ENCODE results near the gene B4GALT1.

Gene B4GALT1

GRCh38 chr9:33105959-33106358 is 61.2 kb downstream of the B4GALT1 start:
- Histone ChIP-seq H3K27ac (ENCODE audit: low read length) (no peak overlapping the region), H4K20me1 (ENCODE audit: insufficient read depth, low read length) (no peaks in the 10 kb centered on the region), H3K9me2 (replicated peaks; ENCODE audit: insufficient read depth, low read length) (no peaks in the 10 kb centered on the region), H3K36me3 (replicated peaks; ENCODE audit: insufficient read depth, low read length) (no peaks in the 10 kb centered on the region), H3K4me2 (ENCODE audit: low read depth, low read length) (no peak overlapping the region), H3K4me1 (ENCODE audit: low read length) (no peaks in the 10 kb centered on the region), H2AFZ (ENCODE audit: low read length) (no peak overlapping the region), H3F3A (ENCODE audit: insufficient read depth, low read length) (no peaks in the 10 kb centered on the region), H3K4me3 (ENCODE audit: low read length) (no peak overlapping the region), H3K79me2 (ENCODE audit: low read length) (no peaks in the 10 kb centered on the region), H3K9ac (ENCODE audit: low read length) (no peak overlapping the region), H3K9me3 (replicated peaks; ENCODE audit: insufficient read depth, low read length) (no peaks in the 10 kb centered on the region), H3K27me3 (replicated peaks; ENCODE audit: insufficient read depth, low read length) (no peaks in the 10 kb centered on the region)
- no peak for DNase-seq
- no peak for TF ChIP-seq EZH2 (optimal IDR thresholded peaks at IDR 0.05; ENCODE audit: low read depth, low read length)
- no peak for TF ChIP-seq CTCF (IDR thresholded peaks at IDR 0.05; ENCODE audit: low read length)
- no peak for TF ChIP-seq EZH2phosphoT487 (IDR thresholded peaks at IDR 0.05; ENCODE audit: low read length)

GRCh38 chr9:33105504-33105903 is 61.6 kb downstream of the B4GALT1 start:
- Histone ChIP-seq H3K27me3 (replicated peaks; ENCODE audit: insufficient read depth, low read length) (no peaks in the 10 kb centered on the region), H3K27ac (ENCODE audit: low read length) (no peak overlapping the region), H3K4me3 (ENCODE audit: low read length) (no peak overlapping the region), H3K9me2 (replicated peaks; ENCODE audit: insufficient read depth, low read length) (no peaks in the 10 kb centered on the region), H3K9ac (ENCODE audit: low read length) (no peak overlapping the region), H3K9me3 (replicated peaks; ENCODE audit: insufficient read depth, low read length) (no peaks in the 10 kb centered on the region), H3K4me2 (ENCODE audit: low read depth, low read length) (no peak overlapping the region), H3K79me2 (ENCODE audit: low read length) (no peaks in the 10 kb centered on the region), H3F3A (ENCODE audit: insufficient read depth, low read length) (no peaks in the 10 kb centered on the region), H2AFZ (ENCODE audit: low read length) (no peak overlapping the region), H4K20me1 (ENCODE audit: insufficient read depth, low read length) (no peaks in the 10 kb centered on the region), H3K36me3 (replicated peaks; ENCODE audit: insufficient read depth, low read length) (no peaks in the 10 kb centered on the region), H3K4me1 (ENCODE audit: low read length) (no peaks in the 10 kb centered on the region)
- TF ChIP-seq CTCF (IDR thresholded peaks at IDR 0.05; ENCODE audit: low read length) (no peak), EZH2 (optimal IDR thresholded peaks at IDR 0.05; ENCODE audit: low read depth, low read length) (no peak), EZH2phosphoT487 (IDR thresholded peaks at IDR 0.05; ENCODE audit: low read length) (no peak)
- no peak for DNase-seq

GRCh38 chr9:33104401-33104800 is 62.7 kb downstream of the B4GALT1 start:
- Histone ChIP-seq H3K27me3 (replicated peaks; ENCODE audit: insufficient read depth, low read length) (no peaks in the 10 kb centered on the region), H2AFZ (ENCODE audit: low read length) (no peak overlapping the region), H3K9me2 (replicated peaks; ENCODE audit: insufficient read depth, low read length) (no peaks in the 10 kb centered on the region), H4K20me1 (ENCODE audit: insufficient read depth, low read length) (no peaks in the 10 kb centered on the region), H3K79me2 (ENCODE audit: low read length) (no peaks in the 10 kb centered on the region), H3F3A (ENCODE audit: insufficient read depth, low read length) (no peaks in the 10 kb centered on the region), H3K9me3 (replicated peaks; ENCODE audit: insufficient read depth, low read length) (no peaks in the 10 kb centered on the region), H3K4me2 (ENCODE audit: low read depth, low read length) (no peak overlapping the region), H3K4me1 (ENCODE audit: low read length) (no peaks in the 10 kb centered on the region), H3K36me3 (replicated peaks; ENCODE audit: insufficient read depth, low read length) (no peaks in the 10 kb centered on the region), H3K27ac (ENCODE audit: low read length) (no peak overlapping the region), H3K4me3 (ENCODE audit: low read length) (no peak overlapping the region), H3K9ac (ENCODE audit: low read length) (no peak overlapping the region)
- no peak for DNase-seq
- no peak for TF ChIP-seq CTCF (IDR thresholded peaks at IDR 0.05; ENCODE audit: low read length)
- TF ChIP-seq EZH2 (optimal IDR thresholded peaks at IDR 0.05; ENCODE audit: low read depth, low read length) = no peak
- TF ChIP-seq EZH2phosphoT487 (IDR thresholded peaks at IDR 0.05; ENCODE audit: low read length) = no peak
